HEK293 (cell line): ENCODE data around the gene MEG3.
A peak's percentile ranks its signal among the peaks of the same experiment; 100 is the strongest.

Experiments used
- CTCF ChIA-PET: fragments of 350-600 bp; formaldehyde crosslinking; extraction: SDS; loops from one replicate; lab custom pipeline; 2021; ENCODE audit warnings: antibody characterized with exemption; lab: Yijun Ruan, JAX
- POLR2A ChIA-PET: fragments of 300-600 bp; formaldehyde crosslinking; extraction: SDS; loops from one replicate; lab custom pipeline; 2020; ENCODE audit warnings: antibody characterized with exemption, inconsistent platforms; lab: Yijun Ruan, JAX
- H3K27ac ChIP-seq: fragments of 200-500 bp; sonication (Bioruptor generic); 2 replicates; pipeline ENCODE4 v1.5.1; 2014; ENCODE audit warnings: low read depth, low read length, control low read depth, inconsistent platforms; ENCODE audit errors: extremely low read depth
- H3K36me3 ChIP-seq, 2 experiments: fragments of 200-500 bp in 1 of 2; sonication (Bioruptor generic) in 1 of 2; 1 replicate in 1 of 2; 2 replicates in 1 of 2; pipeline ENCODE4 v1.5.1; 2014 to 2017; ENCODE audit warnings: inconsistent platforms in 2 of 2, low read length in 2 of 2; ENCODE audit not compliant: control insufficient read depth in 2 of 2, insufficient read depth in 1 of 2
- H3K4me1 ChIP-seq: fragments of 200-500 bp; sonication (Bioruptor generic); 2 replicates; pipeline ENCODE4 v1.5.1; 2014; ENCODE audit warnings: mild to moderate bottlenecking, low read length, inconsistent platforms; ENCODE audit not compliant: control insufficient read depth, insufficient read depth
- H3K4me3 ChIP-seq: 2 replicates; pipeline ENCODE4 v1.5.1; 2011; ENCODE audit warnings: low read depth, mild to moderate bottlenecking, control low read depth, low read length, moderate library complexity
- H3K9me3 ChIP-seq: fragments of 200-500 bp; sonication (Bioruptor generic); 2 replicates; pipeline ENCODE4 v1.5.1; 2014; ENCODE audit warnings: low read depth, low read length, inconsistent platforms; ENCODE audit not compliant: control insufficient read depth, insufficient read depth
- HOXD13 ChIP-seq: sonication (generic); formaldehyde crosslinking; IDR thresholded peaks from 2 replicates; pipeline ENCODE4 v1.8.0; 2022; ENCODE audit warnings: missing genetic modification reagents, borderline replicate concordance
- KLF16 ChIP-seq: fragments of 450-650 bp; formaldehyde crosslinking; IDR thresholded peaks from 2 replicates; pipeline ENCODE4 v1.5.1; 2017; ENCODE audit warnings: missing biosample characterization, missing genetic modification characterization
- SALL2 ChIP-seq: fragments of 450-650 bp; formaldehyde crosslinking; IDR thresholded peaks from 2 replicates; pipeline ENCODE4 v1.5.0; 2017; ENCODE audit warnings: missing biosample characterization, mild to moderate bottlenecking, missing genetic modification characterization, borderline replicate concordance
- SCRT2 ChIP-seq: fragments of 450-650 bp; formaldehyde crosslinking; IDR thresholded peaks from 2 replicates; pipeline ENCODE4 v1.5.1; 2016; ENCODE audit warnings: missing biosample characterization, missing genetic modification characterization
- YY2 ChIP-seq: fragments of 450-650 bp; formaldehyde crosslinking; IDR thresholded peaks from 2 replicates; pipeline ENCODE4 v1.5.1; 2016; ENCODE audit warnings: missing biosample characterization, missing genetic modification characterization
- ZFP69B ChIP-seq: fragments of 450-650 bp; formaldehyde crosslinking; IDR thresholded peaks from 2 replicates; pipeline ENCODE4 v1.5.1; 2016; ENCODE audit warnings: missing biosample characterization, missing genetic modification characterization
- ZIC2 ChIP-seq: fragments of 450-650 bp; formaldehyde crosslinking; IDR thresholded peaks from 2 replicates; pipeline ENCODE4 v1.5.1; 2016; ENCODE audit warnings: missing biosample characterization, missing genetic modification characterization
- ZNF112 ChIP-seq: fragments of 450-650 bp; formaldehyde crosslinking; IDR thresholded peaks from 2 replicates; pipeline ENCODE4 v1.5.0; 2017; ENCODE audit warnings: missing biosample characterization, missing genetic modification characterization
- ZNF133 ChIP-seq: fragments of 450-650 bp; formaldehyde crosslinking; IDR thresholded peaks from 2 replicates; pipeline ENCODE4 v1.5.1; 2016; ENCODE audit warnings: missing biosample characterization, missing genetic modification characterization
- ZNF366 ChIP-seq: fragments of 450-650 bp; formaldehyde crosslinking; conservative IDR thresholded peaks from 2 replicates; pipeline ENCODE4 v1.5.1; 2016; ENCODE audit warnings: missing biosample characterization, missing genetic modification characterization
- ZNF549 ChIP-seq: fragments of 450-650 bp; IDR thresholded peaks from 2 replicates; pipeline ENCODE4 v1.5.1; 2018; ENCODE audit warnings: missing biosample characterization, missing genetic modification characterization, mild to moderate bottlenecking, inconsistent platforms, moderate library complexity
- ZNF707 ChIP-seq: fragments of 450-650 bp; formaldehyde crosslinking; IDR thresholded peaks from 2 replicates; pipeline ENCODE4 v1.5.1; 2016; ENCODE audit warnings: missing biosample characterization, missing genetic modification characterization
- TF ChIP-seq, protein P1 (sequence below): fragments of 450-650 bp; formaldehyde crosslinking; IDR thresholded peaks from 2 replicates; pipeline ENCODE4 v1.5.1; 2017; ENCODE audit warnings: missing biosample characterization, missing genetic modification characterization
- TF ChIP-seq, protein P2 (sequence below): fragments of 450-650 bp; formaldehyde crosslinking; optimal IDR thresholded peaks from 2 replicates; pipeline ENCODE3; 2016; ENCODE audit warnings: missing biosample characterization, mild to moderate bottlenecking, missing genetic modification characterization
- TF ChIP-seq, protein P3 (sequence below): fragments of 450-650 bp; formaldehyde crosslinking; IDR thresholded peaks from 2 replicates; pipeline ENCODE4 v1.5.1; 2016; ENCODE audit warnings: missing biosample characterization, missing genetic modification characterization, low read depth
- TF ChIP-seq, protein P4 (sequence below): fragments of 450-650 bp; formaldehyde crosslinking; IDR thresholded peaks from 2 replicates; pipeline ENCODE4 v1.5.1; 2017; ENCODE audit warnings: missing biosample characterization, mild to moderate bottlenecking, missing genetic modification characterization, moderate library complexity

Gene MEG3

DNA sequence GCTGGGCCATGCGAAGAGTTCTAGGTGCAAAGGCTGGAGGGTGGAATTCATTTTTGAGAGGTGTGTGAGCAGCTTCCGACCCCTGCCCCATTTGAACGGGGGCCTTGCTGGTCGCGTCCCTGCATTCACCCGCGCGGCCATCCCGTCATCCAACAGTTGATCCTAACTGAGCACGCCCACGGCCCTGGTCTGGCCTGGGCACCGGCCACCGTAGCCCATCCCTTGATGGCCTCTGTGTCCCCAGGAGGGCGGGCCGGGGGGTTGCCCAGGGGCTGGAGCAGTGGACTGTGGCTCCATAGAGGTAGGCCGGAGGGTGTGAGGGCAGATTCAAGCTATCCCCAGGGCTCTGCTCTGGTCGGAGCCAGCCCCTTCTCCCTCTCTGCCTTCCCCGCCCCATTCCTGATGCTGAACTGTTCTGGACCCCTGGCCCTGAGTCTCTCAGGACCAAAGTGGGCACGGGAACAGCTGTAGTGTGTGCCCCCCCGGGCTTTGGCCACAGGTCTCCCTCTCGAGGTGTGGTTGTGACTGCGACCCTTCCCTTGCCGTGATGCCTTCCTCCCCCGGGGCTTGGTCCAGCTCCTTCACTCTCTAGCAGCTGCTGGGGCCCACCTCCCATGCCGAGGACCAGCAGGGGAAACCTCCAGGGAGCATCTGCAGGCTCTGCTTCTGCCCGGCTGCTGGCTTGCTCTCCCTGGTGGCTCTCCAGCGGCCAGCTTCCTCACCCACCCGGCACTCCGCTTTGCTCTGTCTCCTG is 9.1 kb downstream of the MEG3 start:
- Histone ChIP-seq H3K36me3 (no peaks in the 10 kb centered on the region), H3K4me3 (no peak overlapping the region), H3K4me1 (no peaks in the 10 kb centered on the region), H3K9me3 (no peaks in the 10 kb centered on the region), H3K27ac (no peak overlapping the region)
- CTCF ChIA-PET: no interaction called here
- POLR2A ChIA-PET: no interaction called here
- TF ChIP-seq, protein P1, sequence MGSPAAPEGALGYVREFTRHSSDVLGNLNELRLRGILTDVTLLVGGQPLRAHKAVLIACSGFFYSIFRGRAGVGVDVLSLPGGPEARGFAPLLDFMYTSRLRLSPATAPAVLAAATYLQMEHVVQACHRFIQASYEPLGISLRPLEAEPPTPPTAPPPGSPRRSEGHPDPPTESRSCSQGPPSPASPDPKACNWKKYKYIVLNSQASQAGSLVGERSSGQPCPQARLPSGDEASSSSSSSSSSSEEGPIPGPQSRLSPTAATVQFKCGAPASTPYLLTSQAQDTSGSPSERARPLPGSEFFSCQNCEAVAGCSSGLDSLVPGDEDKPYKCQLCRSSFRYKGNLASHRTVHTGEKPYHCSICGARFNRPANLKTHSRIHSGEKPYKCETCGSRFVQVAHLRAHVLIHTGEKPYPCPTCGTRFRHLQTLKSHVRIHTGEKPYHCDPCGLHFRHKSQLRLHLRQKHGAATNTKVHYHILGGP (tag by site-specific recombination): no peak
- TF ChIP-seq ZNF707 (tag by site-specific recombination) (no peak), ZNF549 (tag by site-specific recombination) (no peak), HOXD13 (CRISPR knock-in tag) (no peak), YY2 (no peak), SALL2 (tag by site-specific recombination) (no peak), ZNF366 (tag by site-specific recombination) (no peak), KLF16 (no peak), ZFP69B (tag by site-specific recombination) (peak; percentile 58; the same call in 1 of the 2 replicates), ZIC2 (tag by site-specific recombination) (peak; percentile 81), ZNF133 (tag by site-specific recombination) (no peak), SCRT2 (tag by site-specific recombination) (no peak)
- TF ChIP-seq, protein P2, sequence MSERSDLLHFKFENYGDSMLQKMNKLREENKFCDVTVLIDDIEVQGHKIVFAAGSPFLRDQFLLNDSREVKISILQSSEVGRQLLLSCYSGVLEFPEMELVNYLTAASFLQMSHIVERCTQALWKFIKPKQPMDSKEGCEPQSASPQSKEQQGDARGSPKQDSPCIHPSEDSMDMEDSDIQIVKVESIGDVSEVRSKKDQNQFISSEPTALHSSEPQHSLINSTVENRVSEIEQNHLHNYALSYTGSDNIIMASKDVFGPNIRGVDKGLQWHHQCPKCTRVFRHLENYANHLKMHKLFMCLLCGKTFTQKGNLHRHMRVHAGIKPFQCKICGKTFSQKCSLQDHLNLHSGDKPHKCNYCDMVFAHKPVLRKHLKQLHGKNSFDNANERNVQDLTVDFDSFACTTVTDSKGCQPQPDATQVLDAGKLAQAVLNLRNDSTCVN (tag by site-specific recombination): no peak
- TF ChIP-seq, protein P3, sequence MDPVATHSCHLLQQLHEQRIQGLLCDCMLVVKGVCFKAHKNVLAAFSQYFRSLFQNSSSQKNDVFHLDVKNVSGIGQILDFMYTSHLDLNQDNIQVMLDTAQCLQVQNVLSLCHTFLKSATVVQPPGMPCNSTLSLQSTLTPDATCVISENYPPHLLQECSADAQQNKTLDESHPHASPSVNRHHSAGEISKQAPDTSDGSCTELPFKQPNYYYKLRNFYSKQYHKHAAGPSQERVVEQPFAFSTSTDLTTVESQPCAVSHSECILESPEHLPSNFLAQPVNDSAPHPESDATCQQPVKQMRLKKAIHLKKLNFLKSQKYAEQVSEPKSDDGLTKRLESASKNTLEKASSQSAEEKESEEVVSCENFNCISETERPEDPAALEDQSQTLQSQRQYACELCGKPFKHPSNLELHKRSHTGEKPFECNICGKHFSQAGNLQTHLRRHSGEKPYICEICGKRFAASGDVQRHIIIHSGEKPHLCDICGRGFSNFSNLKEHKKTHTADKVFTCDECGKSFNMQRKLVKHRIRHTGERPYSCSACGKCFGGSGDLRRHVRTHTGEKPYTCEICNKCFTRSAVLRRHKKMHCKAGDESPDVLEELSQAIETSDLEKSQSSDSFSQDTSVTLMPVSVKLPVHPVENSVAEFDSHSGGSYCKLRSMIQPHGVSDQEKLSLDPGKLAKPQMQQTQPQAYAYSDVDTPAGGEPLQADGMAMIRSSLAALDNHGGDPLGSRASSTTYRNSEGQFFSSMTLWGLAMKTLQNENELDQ (tag by site-specific recombination): no peak
- TF ChIP-seq, protein P4, sequence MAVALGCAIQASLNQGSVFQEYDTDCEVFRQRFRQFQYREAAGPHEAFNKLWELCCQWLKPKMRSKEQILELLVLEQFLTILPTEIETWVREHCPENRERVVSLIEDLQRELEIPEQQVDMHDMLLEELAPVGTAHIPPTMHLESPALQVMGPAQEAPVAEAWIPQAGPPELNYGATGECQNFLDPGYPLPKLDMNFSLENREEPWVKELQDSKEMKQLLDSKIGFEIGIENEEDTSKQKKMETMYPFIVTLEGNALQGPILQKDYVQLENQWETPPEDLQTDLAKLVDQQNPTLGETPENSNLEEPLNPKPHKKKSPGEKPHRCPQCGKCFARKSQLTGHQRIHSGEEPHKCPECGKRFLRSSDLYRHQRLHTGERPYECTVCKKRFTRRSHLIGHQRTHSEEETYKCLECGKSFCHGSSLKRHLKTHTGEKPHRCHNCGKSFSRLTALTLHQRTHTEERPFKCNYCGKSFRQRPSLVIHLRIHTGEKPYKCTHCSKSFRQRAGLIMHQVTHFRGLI: no peak

DNA sequence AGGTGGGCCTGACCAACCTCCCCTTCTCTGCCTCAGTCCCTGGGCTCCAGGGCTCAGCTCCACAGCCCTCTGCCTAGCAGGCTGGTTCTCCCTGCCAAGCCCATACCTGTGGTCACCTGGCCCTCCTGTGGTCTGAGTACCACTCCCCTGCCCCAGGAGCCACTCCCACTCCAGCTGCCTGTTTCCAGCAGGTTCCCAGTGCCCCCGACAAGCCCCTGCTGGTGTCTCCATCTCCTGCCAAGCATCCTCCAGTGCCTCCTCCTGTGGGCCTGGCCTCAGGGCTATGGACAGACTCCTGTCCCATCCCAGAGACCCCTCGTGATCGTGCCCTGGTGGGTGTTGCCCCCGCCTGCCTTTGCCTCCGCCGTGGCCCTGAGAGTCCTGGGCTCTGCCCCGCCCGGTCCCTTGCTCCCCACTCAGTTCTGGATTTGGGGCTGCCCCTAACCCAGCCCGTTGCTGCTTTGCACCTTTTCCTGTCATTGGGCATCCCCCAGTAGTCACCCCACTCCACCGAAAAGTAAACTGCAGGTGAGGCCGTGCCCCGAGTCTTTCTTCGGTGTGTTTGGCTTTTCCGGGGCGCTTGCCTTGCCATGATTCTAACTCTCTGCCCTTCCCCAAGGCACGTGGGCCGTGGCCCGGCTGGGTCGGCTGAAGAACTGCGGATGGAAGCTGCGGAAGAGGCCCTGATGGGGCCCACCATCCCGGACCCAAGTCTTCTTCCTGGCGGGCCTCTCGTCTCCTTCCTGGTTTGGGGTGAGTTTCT is 9.8 kb downstream of the MEG3 start:
- Histone ChIP-seq H3K27ac (no peak overlapping the region), H3K9me3 (no peaks in the 10 kb centered on the region), H3K4me3 (no peak overlapping the region), H3K36me3 (no peaks in the 10 kb centered on the region), H3K4me1 (no peaks in the 10 kb centered on the region)
- CTCF ChIA-PET: no interaction called here
- TF ChIP-seq ZNF112 (tag by site-specific recombination): no peak
- TF ChIP-seq ZIC2 (tag by site-specific recombination): peak; percentile 68
- POLR2A ChIA-PET: no interaction called here
